Neuronal stem cell (in vitro differentiated cells): ENCODE measurements around the gene ZBTB7C.
A peak's percentile ranks its signal among the peaks of the same experiment; 100 is the strongest.

Source experiments
- DNase-seq: peaks from one replicate; pipeline ENCODE4 v3.0.0-alpha.2; 2013; ENCODE audit warnings: low spot score
- H2AFZ ChIP-seq: one replicate; pipeline ENCODE4 v1.6.1; 2013; ENCODE audit warnings: mild to moderate bottlenecking, low read length, inconsistent platforms
- H2AK5ac ChIP-seq: 2 replicates; pipeline ENCODE4 v1.6.1; 2013; ENCODE audit warnings: low read depth, mild to moderate bottlenecking, inconsistent platforms, low read length, moderate library complexity, mixed read lengths
- H2BK120ac ChIP-seq: 2 replicates; pipeline ENCODE4 v1.6.1; 2013; ENCODE audit warnings: low read depth, mild to moderate bottlenecking, inconsistent platforms, low read length, moderate library complexity, mixed read lengths
- H2BK12ac ChIP-seq: one replicate; pipeline ENCODE4 v1.6.1; 2013; ENCODE audit warnings: low read length, inconsistent platforms
- H2BK15ac ChIP-seq: 2 replicates; pipeline ENCODE4 v1.6.1; 2013; ENCODE audit warnings: mild to moderate bottlenecking, low read length, inconsistent platforms, mixed read lengths
- H2BK5ac ChIP-seq: one replicate; pipeline ENCODE4 v1.6.1; 2013; ENCODE audit warnings: inconsistent platforms, mild to moderate bottlenecking, low read length, moderate library complexity
- H3K14ac ChIP-seq: one replicate; pipeline ENCODE4 v1.6.1; 2013; ENCODE audit warnings: low read length, inconsistent platforms
- H3K18ac ChIP-seq: 2 replicates; pipeline ENCODE4 v1.6.1; 2013; ENCODE audit warnings: low read length, inconsistent platforms
- H3K23ac ChIP-seq: 2 replicates; pipeline ENCODE4 v1.6.1; 2013; ENCODE audit warnings: low read depth, mild to moderate bottlenecking, mixed read lengths, low read length, inconsistent platforms; ENCODE audit not compliant: poor library complexity
- H3K27ac ChIP-seq: replicated peaks from 3 replicates; pipeline ENCODE4 v1.5.1; 2013; ENCODE audit warnings: low read length, inconsistent platforms
- H3K27me3 ChIP-seq, 3 experiments: 2 replicates each; pipeline ENCODE4 v1.6.1; 2013; ENCODE audit warnings: low read length in 3 of 3, mild to moderate bottlenecking in 2 of 3, inconsistent platforms in 1 of 3, low read depth in 1 of 3, mixed read lengths in 1 of 3, moderate library complexity in 1 of 3; ENCODE audit not compliant: control insufficient read depth in 3 of 3, insufficient read depth in 3 of 3
- H3K36me3 ChIP-seq, 2 donors: replicated peaks in 1 of 2; 2 replicates each; pipeline ENCODE4 v1.6.1; 2013; ENCODE audit warnings: low read length in 2 of 2; ENCODE audit not compliant: control insufficient read depth in 2 of 2, insufficient read depth in 2 of 2
- H3K4ac ChIP-seq: 2 replicates; pipeline ENCODE4 v1.6.1; 2013; ENCODE audit warnings: inconsistent platforms, mild to moderate bottlenecking, low read length, moderate library complexity
- H3K4me1 ChIP-seq, 2 donors: 1 replicate in 1 of 2; 2 replicates in 1 of 2; pipeline ENCODE4 v1.6.1; 2013; ENCODE audit warnings: low read length in 2 of 2, low read depth in 1 of 2; ENCODE audit not compliant: control insufficient read depth in 2 of 2, insufficient read depth in 1 of 2
- H3K4me2 ChIP-seq: one replicate; pipeline ENCODE4 v1.6.1; 2013; ENCODE audit warnings: mild to moderate bottlenecking, low read length, inconsistent platforms; ENCODE audit not compliant: insufficient read depth, poor library complexity, severe bottlenecking
- H3K4me3 ChIP-seq, 2 donors: 2 replicates each; pipeline ENCODE4 v1.5.1; 2013; ENCODE audit warnings: low read length in 2 of 2, mild to moderate bottlenecking in 2 of 2, inconsistent platforms in 1 of 2, moderate library complexity in 1 of 2
- H3K79me1 ChIP-seq: one replicate; pipeline ENCODE4 v1.6.1; 2013; ENCODE audit warnings: low read depth, mild to moderate bottlenecking, inconsistent platforms, low read length, moderate library complexity
- H3K9ac ChIP-seq: one replicate; pipeline ENCODE4 v1.6.1; 2013; ENCODE audit warnings: mild to moderate bottlenecking, low read depth, low read length, inconsistent platforms; ENCODE audit not compliant: poor library complexity
- H3K9me3 ChIP-seq, 2 donors: replicated peaks in 1 of 2; 2 replicates each; pipeline versions ENCODE3 to v1.6.1; 2013; ENCODE audit warnings: low read length in 2 of 2, mild to moderate bottlenecking in 2 of 2, inconsistent platforms in 1 of 2, low read depth in 1 of 2, mixed read lengths in 1 of 2, moderate library complexity in 1 of 2; ENCODE audit not compliant: control insufficient read depth in 2 of 2, insufficient read depth in 1 of 2
- H4K8ac ChIP-seq: one replicate; pipeline ENCODE4 v1.6.1; 2013; ENCODE audit warnings: low read depth, mild to moderate bottlenecking, inconsistent platforms, low read length, moderate library complexity
- H4K91ac ChIP-seq: one replicate; pipeline ENCODE4 v1.6.1; 2013; ENCODE audit warnings: low read length, low read depth, mild to moderate bottlenecking, inconsistent platforms; ENCODE audit not compliant: poor library complexity
- WGBS, 2 donors: extraction: QIAGEN DNeasy Blood & Tissue Kit; methylation state at CpG; one replicate each; pipeline ENCODE4 v1.1.7; 2013; ENCODE audit warnings: missing lambda C conversion rate in 2 of 2, mixed read lengths in 1 of 2; ENCODE audit not compliant: insufficient read length in 2 of 2, insufficient replicate concordance in 1 of 2; ENCODE audit errors: extremely low coverage in 2 of 2; 5-methylcytosine and 5-hydroxymethylcytosine counted together

Gene ZBTB7C

GRCh38 chr18:48020337-48021250 lies 388.6 kb downstream of the ZBTB7C start:
- H2AK5ac ChIP-seq = no peak overlapping the region
- DNase-seq = no peak
- no peak overlapping the region for H3K4me2 ChIP-seq
- no peaks in the 10 kb centered on the region for H3K79me1 ChIP-seq
- no peak overlapping the region for H2BK15ac ChIP-seq
- no peak overlapping the region for H2BK120ac ChIP-seq
- H2AFZ ChIP-seq = no peak overlapping the region
- H3K4me1 ChIP-seq = peaks cover 7 to 10% of the 10 kb centered on the region in 2 donors
- H3K36me3 ChIP-seq = no peaks in the 10 kb centered on the region
- H3K23ac ChIP-seq = no peak overlapping the region
- H4K91ac ChIP-seq = no peak overlapping the region
- WGBS, 2 donors = 100% methylated on average over 2 of the region's 8 CpGs; no CpG with 5 or more reads in 1 of the 2 donors
- H3K4me3 ChIP-seq = no peak overlapping the region
- no peak overlapping the region for H2BK5ac ChIP-seq
- no peak overlapping the region for H3K4ac ChIP-seq
- H2BK12ac ChIP-seq = no peak overlapping the region
- no peak overlapping the region for H3K14ac ChIP-seq
- H4K8ac ChIP-seq = no peak overlapping the region
- H3K9ac ChIP-seq = no peak overlapping the region
- no peak overlapping the region for H3K27ac ChIP-seq
- peaks cover 0 to 12% (median 0%) of the 10 kb centered on the region in 3 experiments for H3K27me3 ChIP-seq
- no peaks in the 10 kb centered on the region for H3K9me3 ChIP-seq
- H3K18ac ChIP-seq = peak overlapping the region; percentile 50

GRCh38 chr18:48019557-48020325 lies 389.4 kb downstream of the ZBTB7C start:
- Histone ChIP-seq H3K27ac (no peak overlapping the region), H3K9me3 (no peaks in the 10 kb centered on the region), H2BK15ac (no peak overlapping the region), H3K4me2 (no peak overlapping the region), H3K79me1 (no peaks in the 10 kb centered on the region), H2AK5ac (no peak overlapping the region), H2BK12ac (no peak overlapping the region), H3K4ac (no peak overlapping the region), H3K4me1 (peaks cover 7 to 10% of the 10 kb centered on the region in 2 donors), H2BK120ac (no peak overlapping the region), H3K27me3 (peaks cover 0 to 12% (median 0%) of the 10 kb centered on the region in 3 experiments), H4K8ac (no peak overlapping the region), H3K36me3 (no peaks in the 10 kb centered on the region), H2BK5ac (no peak overlapping the region), H3K9ac (no peak overlapping the region), H3K4me3 (no peak overlapping the region), H2AFZ (no peak overlapping the region), H3K23ac (no peak overlapping the region), H4K91ac (no peak overlapping the region), H3K14ac (no peak overlapping the region), H3K18ac (peak overlapping the region; percentile 11)
- no CpG with 5 or more reads among the region's 6 CpGs for WGBS, 2 donors
- DNase-seq = no peak

GRCh38 chr18:48018851-48019250 lies 390.3 kb downstream of the ZBTB7C start:
- Histone ChIP-seq H2BK5ac (no peak overlapping the region), H3K9ac (no peak overlapping the region), H4K91ac (no peak overlapping the region), H2AK5ac (no peak overlapping the region), H4K8ac (no peak overlapping the region), H3K23ac (no peak overlapping the region), H3K9me3 (no peaks in the 10 kb centered on the region), H3K79me1 (no peaks in the 10 kb centered on the region), H2BK15ac (no peak overlapping the region), H3K27ac (no peak overlapping the region), H3K18ac (no peak overlapping the region), H2AFZ (no peak overlapping the region), H3K36me3 (no peaks in the 10 kb centered on the region), H2BK120ac (no peak overlapping the region), H3K4ac (no peak overlapping the region), H3K4me2 (no peak overlapping the region), H3K4me3 (no peak overlapping the region), H2BK12ac (no peak overlapping the region), H3K27me3 (peaks cover 0 to 12% (median 0%) of the 10 kb centered on the region in 3 experiments), H3K4me1 (peaks cover 3 to 8% of the 10 kb centered on the region in 2 donors), H3K14ac (no peak overlapping the region)
- no peak for DNase-seq
- WGBS, 2 donors = no CpG with 5 or more reads among the region's 3 CpGs

GRCh38 chr18:48017635-48018034 lies 391.5 kb downstream of the ZBTB7C start:
- no peak overlapping the region for H3K27ac ChIP-seq
- no peak overlapping the region for H3K18ac ChIP-seq
- WGBS, 2 donors = no CpG with 5 or more reads among the region's 2 CpGs
- no peak overlapping the region for H2AFZ ChIP-seq
- no peak overlapping the region for H3K23ac ChIP-seq
- H4K8ac ChIP-seq = no peak overlapping the region
- H3K79me1 ChIP-seq = no peaks in the 10 kb centered on the region
- peaks cover 0 to 4% of the 10 kb centered on the region in 2 donors for H3K4me1 ChIP-seq
- H3K9ac ChIP-seq = no peak overlapping the region
- no peak overlapping the region for H2BK15ac ChIP-seq
- no peak overlapping the region for H2BK120ac ChIP-seq
- H2AK5ac ChIP-seq = no peak overlapping the region
- DNase-seq = no peak
- no peak overlapping the region for H3K4me3 ChIP-seq
- no peak overlapping the region for H2BK12ac ChIP-seq
- no peak overlapping the region for H2BK5ac ChIP-seq
- no peak overlapping the region for H3K14ac ChIP-seq
- no peak overlapping the region for H3K4me2 ChIP-seq
- no peaks in the 10 kb centered on the region for H3K36me3 ChIP-seq
- no peak overlapping the region for H3K4ac ChIP-seq
- H3K27me3 ChIP-seq = peaks cover 0 to 12% (median 0%) of the 10 kb centered on the region in 3 experiments
- no peak overlapping the region for H4K91ac ChIP-seq
- no peaks in the 10 kb centered on the region for H3K9me3 ChIP-seq
